Kidney epithelial cell (primary cell): ENCODE measurements around the gene HOXD3. TPM values are rescaled to one million over a fixed set of nuclear protein-coding genes. Genes with fewer than 3 reads are reported as not detected.

Experiments used
- DNase-seq: peaks from one replicate; pipeline ENCODE4 v3.0.0-alpha.2; 2010; ENCODE audit warnings: low read depth
- H3K27me3 ChIP-seq: 2 replicates; pipeline ENCODE4 v1.6.0; 2011; ENCODE audit warnings: low read length; ENCODE audit not compliant: control insufficient read depth, insufficient read depth
- H3K36me3 ChIP-seq: 2 replicates; pipeline ENCODE4 v1.5.1; 2011; ENCODE audit warnings: low read length; ENCODE audit not compliant: control insufficient read depth, insufficient read depth
- H3K4me3 ChIP-seq: 2 replicates; pipeline ENCODE4 v1.5.1; 2011; ENCODE audit warnings: low read depth, mild to moderate bottlenecking, control low read depth, low read length
- CTCF ChIP-seq: IDR thresholded peaks from 2 replicates; pipeline ENCODE4 v1.5.1; 2011; ENCODE audit warnings: mild to moderate bottlenecking, moderate library complexity, low read length, control low read depth, inconsistent platforms; ENCODE audit not compliant: insufficient read depth, poor library complexity, severe bottlenecking
- total RNA-seq: library from RNA; depleted of rRNA; stranded (reverse); fragments of >200 nt; gene quantifications from 2 replicates; pipeline ENCODE4 v1.2.3, GENCODE V29; 2015

Gene HOXD3
- total RNA-seq, 1 donor from 2014 or later, result 5.4 TPM

GRCh38 chr2:176124110-176124946 is 32.8 kb upstream of the HOXD3 start:
- DNase-seq, result no peak
- no peaks in the 10 kb centered on the region for H3K27me3 ChIP-seq
- no peaks in the 10 kb centered on the region for H3K36me3 ChIP-seq
- TF ChIP-seq CTCF, result no peak
- peak overlapping the region; percentile 59 for H3K4me3 ChIP-seq

GRCh38 chr2:176124947-176125771 is 31.9 kb upstream of the HOXD3 start:
- no peak for DNase-seq
- no peaks in the 10 kb centered on the region for H3K27me3 ChIP-seq
- no peaks in the 10 kb centered on the region for H3K36me3 ChIP-seq
- no peak for TF ChIP-seq CTCF
- peak overlapping the region; percentile 59 for H3K4me3 ChIP-seq

GRCh38 chr2:176125772-176126054 is 31.4 kb upstream of the HOXD3 start:
- Histone ChIP-seq H3K36me3 (no peaks in the 10 kb centered on the region), H3K27me3 (no peaks in the 10 kb centered on the region), H3K4me3 (no peak overlapping the region)
- DNase-seq, result no peak
- no peak for TF ChIP-seq CTCF

GRCh38 chr2:176126929-176127773 is 30.0 kb upstream of the HOXD3 start:
- Histone ChIP-seq H3K4me3 (peak overlapping the region; percentile 67), H3K27me3 (no peaks in the 10 kb centered on the region), H3K36me3 (no peaks in the 10 kb centered on the region)
- DNase-seq, result no peak
- peak; percentile 66 for TF ChIP-seq CTCF

- no peak for DNase-seq
- H3K36me3 ChIP-seq, result no peaks in the 10 kb centered on the region
- peak overlapping the region; percentile 67 for H3K4me3 ChIP-seq
- TF ChIP-seq CTCF, result no peak
- H3K27me3 ChIP-seq, result no peaks in the 10 kb centered on the region
These were observed 29.4 kb upstream of the HOXD3 start for GRCh38 chr2:176127774-176128072.
